Liver (tissue), 9 donors: Measurements from ENCODE around the gene CYFIP2. TPM values are rescaled to one million over a fixed set of nuclear protein-coding genes. Genes with fewer than 3 reads are reported as not detected.
A peak's percentile ranks its signal among the peaks of the same experiment; 100 is the strongest.

Experiments used
- DNase-seq: peaks from one replicate; pipeline ENCODE4 v3.0.0-alpha.2; 2017; ENCODE audit warnings: low spot score
- H3K27ac ChIP-seq, 2 donors: one replicate each; pipeline ENCODE4 v1.7.0; 2013; ENCODE audit warnings: inconsistent platforms in 2 of 2, low read length in 2 of 2, control low read depth in 1 of 2, low read depth in 1 of 2, mild to moderate bottlenecking in 1 of 2
- H3K27me3 ChIP-seq, 4 donors: one replicate each; pipeline versions ENCODE4 v1.6.1 to v1.7.0; 2013; ENCODE audit warnings: low read length in 3 of 4, inconsistent platforms in 1 of 4, mild to moderate bottlenecking in 1 of 4, moderate library complexity in 1 of 4; ENCODE audit not compliant: control insufficient read depth in 4 of 4, insufficient read depth in 4 of 4
- H3K36me3 ChIP-seq, 4 donors: one replicate each; pipeline versions ENCODE4 v1.6.1 to v1.7.0; 2013; ENCODE audit warnings: low read length in 3 of 4, mild to moderate bottlenecking in 3 of 4, low read depth in 1 of 4, moderate library complexity in 1 of 4; ENCODE audit not compliant: control insufficient read depth in 4 of 4, insufficient read depth in 3 of 4
- H3K4me1 ChIP-seq, 4 donors: one replicate each; pipeline versions ENCODE4 v1.6.1 to v1.7.0; 2013; ENCODE audit warnings: low read length in 3 of 4, mild to moderate bottlenecking in 3 of 4, moderate library complexity in 1 of 4; ENCODE audit not compliant: control insufficient read depth in 4 of 4, insufficient read depth in 4 of 4
- H3K4me3 ChIP-seq, 3 donors: one replicate each; pipeline versions ENCODE4 v1.6.1 to v1.7.0; 2013; ENCODE audit warnings: low read length in 3 of 3, control low read depth in 1 of 3, low read depth in 1 of 3, mild to moderate bottlenecking in 1 of 3
- H3K9ac ChIP-seq, 2 donors: one replicate each; pipeline ENCODE4 v1.7.0; 2013; ENCODE audit warnings: low read length in 2 of 2, mild to moderate bottlenecking in 2 of 2, moderate library complexity in 2 of 2, control low read depth in 1 of 2, low read depth in 1 of 2
- H3K9me3 ChIP-seq, 4 donors: one replicate each; pipeline versions ENCODE4 v1.6.1 to v1.7.0; 2013; ENCODE audit warnings: low read length in 3 of 4; ENCODE audit not compliant: control insufficient read depth in 4 of 4
- EGR1 ChIP-seq, 2 donors: IDR thresholded peaks; 2 replicates each; pipeline ENCODE4 v1.6.1; 2016 to 2018; ENCODE audit warnings: antibody characterized with exemption in 2 of 2, low read depth in 2 of 2
- FOXA1 ChIP-seq: IDR thresholded peaks from 2 replicates; pipeline ENCODE4 v1.6.1; 2016; ENCODE audit warnings: antibody characterized with exemption
- FOXA2 ChIP-seq: IDR thresholded peaks from 2 replicates; pipeline ENCODE4 v1.6.1; 2016; ENCODE audit warnings: antibody characterized with exemption
- GABPA ChIP-seq, 2 donors: IDR thresholded peaks in 1 of 2; conservative IDR thresholded peaks in 1 of 2; 2 replicates each; pipeline ENCODE4 v1.6.1; 2016; ENCODE audit warnings: antibody characterized with exemption in 2 of 2, mild to moderate bottlenecking in 1 of 2, moderate library complexity in 1 of 2
- HNF4A ChIP-seq, 2 donors: conservative IDR thresholded peaks; 2 replicates each; pipeline ENCODE4 v1.6.1; 2016; ENCODE audit warnings: antibody characterized with exemption in 2 of 2, mild to moderate bottlenecking in 2 of 2
- HNF4G ChIP-seq: IDR thresholded peaks from 2 replicates; pipeline ENCODE4 v1.6.1; 2016; ENCODE audit warnings: antibody characterized with exemption
- JUND ChIP-seq, 2 donors: IDR thresholded peaks; 2 replicates each; pipeline ENCODE4 v1.6.1; 2016; ENCODE audit warnings: antibody characterized with exemption in 2 of 2
- MAX ChIP-seq: IDR thresholded peaks from 2 replicates; pipeline ENCODE4 v1.6.1; 2016; ENCODE audit warnings: antibody characterized with exemption
- NR2F2 ChIP-seq: IDR thresholded peaks from 2 replicates; pipeline ENCODE4 v1.6.1; 2016; ENCODE audit warnings: antibody characterized with exemption
- RAD21 ChIP-seq, 2 donors: IDR thresholded peaks; 2 replicates each; pipeline ENCODE4 v1.6.1; 2016; ENCODE audit warnings: antibody characterized with exemption in 2 of 2, mild to moderate bottlenecking in 2 of 2
- REST ChIP-seq: IDR thresholded peaks from 2 replicates; pipeline ENCODE4 v1.6.1; 2016; ENCODE audit warnings: antibody characterized with exemption, mild to moderate bottlenecking
- RXRA ChIP-seq, 2 donors: IDR thresholded peaks; 2 replicates each; pipeline ENCODE4 v1.6.1; 2017 to 2018; ENCODE audit warnings: antibody characterized with exemption in 2 of 2, mild to moderate bottlenecking in 1 of 2
- SP1 ChIP-seq: IDR thresholded peaks from 2 replicates; pipeline ENCODE4 v1.6.1; 2018; ENCODE audit warnings: antibody characterized with exemption, mild to moderate bottlenecking
- TAF1 ChIP-seq: conservative IDR thresholded peaks from 2 replicates; pipeline ENCODE4 v1.6.1; 2016; ENCODE audit warnings: antibody characterized with exemption, mild to moderate bottlenecking
- WGBS: extraction: QIAGEN DNeasy Blood & Tissue Kit; methylation state at CpG from one replicate; pipeline ENCODE4 v1.1.7; 2013; 5-methylcytosine and 5-hydroxymethylcytosine counted together
- polyA plus RNA-seq, 2 donors: library from polyadenylated mRNA; stranded (reverse) in 1 of 2; unstranded in 1 of 2; fragments of 200-250 nt in 1 of 2; fragments of >200 nt in 1 of 2; fragmentation: Nextera tagmentation in 1 of 2; extraction: Ambion mirVana in 1 of 2; gene quantifications; one replicate each; pipeline versions ENCODE4 v1.2.1 to v1.2.3, GENCODE V29; 2013 to 2015
- total RNA-seq, 2 donors: library from RNA; depleted of rRNA; stranded (reverse); fragments of >200 nt; gene quantifications; one replicate each; pipeline ENCODE4 v1.2.3, GENCODE V29; 2014
- TF ChIP-seq, protein P1 (sequence below): fragments of 150-350 bp; IDR thresholded peaks from 2 replicates; pipeline ENCODE4 v1.5.1; 2017; ENCODE audit warnings: improper control_type of control experiment, low read depth, low read length; ENCODE audit not compliant: missing input control
- donor health status: healthy.
- donor health status: healthy.
- donor health status: healthy.
- donor health status: healthy.
- donor health status: healthy.

Gene CYFIP2
- total and polyA plus RNA-seq, 4 donors = 12.6 to 38.9 (median 28.2) TPM

GRCh38 chr5:157269165-157269671 is 3.3 kb downstream of the CYFIP2 start:
- Histone ChIP-seq H3K27ac (no peak overlapping the region), H3K4me3 (no peak overlapping the region), H3K27me3 (no peaks in the 10 kb centered on the region), H3K36me3 (no peaks in the 10 kb centered on the region), H3K9ac (no peak overlapping the region), H3K4me1 (peaks cover 5 to 16% (median 12%) of the 10 kb centered on the region in 4 donors), H3K9me3 (no peaks in the 10 kb centered on the region)
- no peak for DNase-seq
- TF ChIP-seq TAF1 = no peak
- peak in 1 of 2 donors; percentile 14 for TF ChIP-seq HNF4A (conservative IDR thresholded peaks at IDR 0.05)
- TF ChIP-seq EGR1 (IDR thresholded peaks at IDR 0.05; ENCODE audit: low read depth in 2 of 2) = no peak
- 75% methylated on average over 6 of the region's 6 CpGs for WGBS

GRCh38 chr5:157269761-157270272 is 3.9 kb downstream of the CYFIP2 start:
- Histone ChIP-seq H3K27me3 (no peaks in the 10 kb centered on the region), H3K4me3 (no peak overlapping the region), H3K4me1 (peaks cover 5 to 16% (median 12%) of the 10 kb centered on the region in 4 donors), H3K9ac (no peak overlapping the region), H3K9me3 (no peaks in the 10 kb centered on the region), H3K27ac (peak overlapping the region in 1 of 2 donors; percentile 32), H3K36me3 (no peaks in the 10 kb centered on the region)
- WGBS = 89% methylated on average over 4 of the region's 4 CpGs
- DNase-seq = no peak
- TF ChIP-seq GABPA (IDR thresholded peaks at IDR 0.05 in 1 of 2, conservative IDR thresholded peaks at IDR 0.05 in 1 of 2) = no peak
- no peak for TF ChIP-seq RAD21 (IDR thresholded peaks at IDR 0.05)
- TF ChIP-seq MAX = no peak
- no peak for TF ChIP-seq RXRA (IDR thresholded peaks at IDR 0.05)
- no peak for TF ChIP-seq JUND (IDR thresholded peaks at IDR 0.05)
- no peak for TF ChIP-seq REST
- no peak for TF ChIP-seq TAF1
- TF ChIP-seq HNF4G = no peak
- no peak for TF ChIP-seq EGR1 (IDR thresholded peaks at IDR 0.05; ENCODE audit: low read depth in 2 of 2)

GRCh38 chr5:157270771-157271170 is 4.8 kb downstream of the CYFIP2 start:
- Histone ChIP-seq H3K27ac (peak overlapping the region in 1 of 2 donors; percentile 9), H3K4me3 (no peak overlapping the region), H3K4me1 (peaks cover 4 to 16% (median 8%) of the 10 kb centered on the region in 4 donors), H3K27me3 (no peaks in the 10 kb centered on the region), H3K9me3 (no peaks in the 10 kb centered on the region), H3K9ac (no peak overlapping the region), H3K36me3 (no peaks in the 10 kb centered on the region)
- 73% methylated on average over 3 of the region's 3 CpGs for WGBS
- no peak for TF ChIP-seq NR2F2
- TF ChIP-seq FOXA2 = no peak
- no peak for TF ChIP-seq FOXA1
- no peak for TF ChIP-seq HNF4G
- no peak for TF ChIP-seq GABPA (IDR thresholded peaks at IDR 0.05 in 1 of 2, conservative IDR thresholded peaks at IDR 0.05 in 1 of 2)
- TF ChIP-seq, protein P1, sequence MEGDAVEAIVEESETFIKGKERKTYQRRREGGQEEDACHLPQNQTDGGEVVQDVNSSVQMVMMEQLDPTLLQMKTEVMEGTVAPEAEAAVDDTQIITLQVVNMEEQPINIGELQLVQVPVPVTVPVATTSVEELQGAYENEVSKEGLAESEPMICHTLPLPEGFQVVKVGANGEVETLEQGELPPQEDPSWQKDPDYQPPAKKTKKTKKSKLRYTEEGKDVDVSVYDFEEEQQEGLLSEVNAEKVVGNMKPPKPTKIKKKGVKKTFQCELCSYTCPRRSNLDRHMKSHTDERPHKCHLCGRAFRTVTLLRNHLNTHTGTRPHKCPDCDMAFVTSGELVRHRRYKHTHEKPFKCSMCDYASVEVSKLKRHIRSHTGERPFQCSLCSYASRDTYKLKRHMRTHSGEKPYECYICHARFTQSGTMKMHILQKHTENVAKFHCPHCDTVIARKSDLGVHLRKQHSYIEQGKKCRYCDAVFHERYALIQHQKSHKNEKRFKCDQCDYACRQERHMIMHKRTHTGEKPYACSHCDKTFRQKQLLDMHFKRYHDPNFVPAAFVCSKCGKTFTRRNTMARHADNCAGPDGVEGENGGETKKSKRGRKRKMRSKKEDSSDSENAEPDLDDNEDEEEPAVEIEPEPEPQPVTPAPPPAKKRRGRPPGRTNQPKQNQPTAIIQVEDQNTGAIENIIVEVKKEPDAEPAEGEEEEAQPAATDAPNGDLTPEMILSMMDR = no peak
- no peak for TF ChIP-seq REST
- TF ChIP-seq JUND (IDR thresholded peaks at IDR 0.05) = no peak
- TF ChIP-seq TAF1 = no peak
- TF ChIP-seq RAD21 (IDR thresholded peaks at IDR 0.05) = no peak
- TF ChIP-seq EGR1 (IDR thresholded peaks at IDR 0.05; ENCODE audit: low read depth in 2 of 2) = no peak
- TF ChIP-seq MAX = no peak
- TF ChIP-seq RXRA (IDR thresholded peaks at IDR 0.05) = no peak
- TF ChIP-seq SP1 = no peak
- TF ChIP-seq HNF4A (conservative IDR thresholded peaks at IDR 0.05) = no peak
- DNase-seq = no peak
